Kidney (tissue), 14 donors: ENCODE data around the gene LCN6. TPM values are rescaled to one million over a fixed set of nuclear protein-coding genes. Genes with fewer than 3 reads are reported as not detected.
"Not testable (repeated sequence)": the region's sequence is repeated elsewhere in the genome, so short reads cannot be mapped to it uniquely, and the experiment has no call there.

Source experiments
- DNase-seq, 5 donors: peaks; one replicate each; pipeline ENCODE4 v3.0.0-alpha.2; 2013 to 2020
- FAIRE-seq: peaks from 2 replicates; lab custom pipeline; 2012; peaks lifted over from hg19 to GRCh38; lab: Jason Lieb, UNC
- H3K27ac ChIP-seq, 2 donors: one replicate each; pipeline ENCODE4 v1.7.0; 2013; ENCODE audit warnings: low read depth in 2 of 2, low read length in 2 of 2, inconsistent platforms in 1 of 2
- H3K27me3 ChIP-seq: one replicate; pipeline ENCODE4 v1.7.1; 2013; ENCODE audit warnings: low read length, inconsistent platforms; ENCODE audit not compliant: control insufficient read depth, insufficient read depth
- H3K36me3 ChIP-seq, 3 donors: one replicate each; pipeline versions ENCODE4 v1.7.0 to v1.7.1; 2013; ENCODE audit warnings: low read length in 3 of 3, control low read depth in 1 of 3, inconsistent platforms in 1 of 3; ENCODE audit not compliant: insufficient read depth in 3 of 3, control insufficient read depth in 2 of 3
- H3K4me1 ChIP-seq, 3 donors: one replicate each; pipeline versions ENCODE4 v1.7.0 to v1.7.1; 2013; ENCODE audit warnings: low read length in 3 of 3, inconsistent platforms in 1 of 3, low read depth in 1 of 3; ENCODE audit not compliant: control insufficient read depth in 2 of 3, insufficient read depth in 2 of 3
- H3K4me3 ChIP-seq, 3 donors: one replicate each; pipeline versions ENCODE4 v1.7.0 to v1.8.1; 2013; ENCODE audit warnings: low read length in 3 of 3, control low read depth in 1 of 3, inconsistent platforms in 1 of 3
- H3K9ac ChIP-seq, 3 donors: one replicate each; pipeline versions ENCODE4 v1.7.0 to v1.7.1; 2013; ENCODE audit warnings: low read length in 3 of 3, control low read depth in 1 of 3, inconsistent platforms in 1 of 3
- H3K9me3 ChIP-seq, 3 donors: one replicate each; pipeline versions ENCODE4 v1.7.0 to v1.7.1; 2013; ENCODE audit warnings: low read length in 3 of 3, control low read depth in 1 of 3, inconsistent platforms in 1 of 3; ENCODE audit not compliant: control insufficient read depth in 2 of 3, insufficient read depth in 1 of 3
- intact Hi-C: fragments of 100-400 bp; cut with DNase I; formaldehyde crosslinking; loops from one replicate; pipeline ENCODE4 v1.11.1; 2022
- polyA plus RNA-seq: library from polyadenylated mRNA; stranded (reverse); fragments of 350-450 nt; fragmentation: Illumina TruSeq; extraction: RNeasy Lipid Tissue Mini Kit (QIAGEN cat#74804); gene quantifications from one replicate; pipeline ENCODE4 v1.2.3, GENCODE V29; 2014; ENCODE audit warnings: low read depth, low replicate concordance; ENCODE audit not compliant: insufficient read depth
- total RNA-seq: library from RNA; stranded (reverse); fragmentation: NEBNext Ultra II Directional; extraction: Animal tissue kit (Norgen Biotek cat#: 25700); gene quantifications from one replicate; pipeline ENCODE4 v1.2.1, GENCODE V29; 2021
- TF ChIP-seq, protein P1 (sequence below): IDR thresholded peaks from 3 replicates; pipeline ENCODE4 v1.5.1; 2012; ENCODE audit warnings: mild to moderate bottlenecking, moderate library complexity, borderline replicate concordance; ENCODE audit not compliant: insufficient read depth; ENCODE audit errors: extremely low read depth
- donor health status: control.
- donor health status: control.
- donor health status: control.
- donor health status: control.
- donor health status: control.
- donor health status: DM: yes; HTN: yes; CAD: no.
- donor health status: Normal renal cell carcinoma (clear cell type).

LCN6 gene
- total and polyA plus RNA-seq, 2 donors from 2014 or later = 16.0 TPM; not detected in 1

DNA sequence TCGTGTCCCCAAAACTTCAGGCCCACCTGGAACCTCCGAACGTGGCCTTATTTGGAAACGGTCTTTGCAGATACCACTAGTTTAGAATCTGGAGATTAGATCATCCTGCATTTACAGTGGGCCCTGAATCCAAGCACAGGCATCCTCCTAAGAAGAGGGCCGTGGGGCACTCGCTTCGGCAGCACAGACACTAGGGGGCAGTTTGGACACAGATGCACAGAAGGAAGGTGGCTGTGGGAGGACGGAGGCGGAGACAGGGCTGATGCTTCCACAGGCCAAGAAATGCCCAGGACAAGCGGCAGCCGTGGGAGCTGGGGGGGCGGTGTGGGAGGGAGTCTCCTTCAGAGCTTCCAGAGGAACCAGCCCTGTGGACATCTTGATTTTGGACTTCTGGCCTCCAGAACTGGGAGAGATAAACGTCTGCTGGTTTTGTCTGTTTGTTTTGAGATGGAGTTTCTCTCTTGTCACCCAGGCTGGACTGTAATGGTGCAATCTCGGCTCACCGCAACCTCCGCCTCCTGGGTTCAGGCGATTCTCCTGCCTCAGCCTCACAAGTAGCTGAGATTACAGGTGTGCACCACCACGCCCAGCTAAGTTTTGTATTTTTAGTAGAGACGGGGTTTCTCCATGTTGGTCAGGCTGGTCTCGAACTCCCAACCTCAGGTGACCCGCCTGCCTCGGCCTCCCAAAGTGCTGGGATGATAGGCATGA, 12.7 kb upstream of the LCN6 start:
- TF ChIP-seq, protein P1, sequence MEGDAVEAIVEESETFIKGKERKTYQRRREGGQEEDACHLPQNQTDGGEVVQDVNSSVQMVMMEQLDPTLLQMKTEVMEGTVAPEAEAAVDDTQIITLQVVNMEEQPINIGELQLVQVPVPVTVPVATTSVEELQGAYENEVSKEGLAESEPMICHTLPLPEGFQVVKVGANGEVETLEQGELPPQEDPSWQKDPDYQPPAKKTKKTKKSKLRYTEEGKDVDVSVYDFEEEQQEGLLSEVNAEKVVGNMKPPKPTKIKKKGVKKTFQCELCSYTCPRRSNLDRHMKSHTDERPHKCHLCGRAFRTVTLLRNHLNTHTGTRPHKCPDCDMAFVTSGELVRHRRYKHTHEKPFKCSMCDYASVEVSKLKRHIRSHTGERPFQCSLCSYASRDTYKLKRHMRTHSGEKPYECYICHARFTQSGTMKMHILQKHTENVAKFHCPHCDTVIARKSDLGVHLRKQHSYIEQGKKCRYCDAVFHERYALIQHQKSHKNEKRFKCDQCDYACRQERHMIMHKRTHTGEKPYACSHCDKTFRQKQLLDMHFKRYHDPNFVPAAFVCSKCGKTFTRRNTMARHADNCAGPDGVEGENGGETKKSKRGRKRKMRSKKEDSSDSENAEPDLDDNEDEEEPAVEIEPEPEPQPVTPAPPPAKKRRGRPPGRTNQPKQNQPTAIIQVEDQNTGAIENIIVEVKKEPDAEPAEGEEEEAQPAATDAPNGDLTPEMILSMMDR = peak; percentile 45
- H3K9me3 ChIP-seq, intact Hi-C loops, H3K27me3 ChIP-seq, H3K9ac ChIP-seq, H3K27ac ChIP-seq, FAIRE-seq, H3K4me3 ChIP-seq, H3K36me3 ChIP-seq, H3K4me1 ChIP-seq: not testable (repeated sequence)
- peak; percentile 53 to 80 (median 69) for DNase-seq

DNA sequence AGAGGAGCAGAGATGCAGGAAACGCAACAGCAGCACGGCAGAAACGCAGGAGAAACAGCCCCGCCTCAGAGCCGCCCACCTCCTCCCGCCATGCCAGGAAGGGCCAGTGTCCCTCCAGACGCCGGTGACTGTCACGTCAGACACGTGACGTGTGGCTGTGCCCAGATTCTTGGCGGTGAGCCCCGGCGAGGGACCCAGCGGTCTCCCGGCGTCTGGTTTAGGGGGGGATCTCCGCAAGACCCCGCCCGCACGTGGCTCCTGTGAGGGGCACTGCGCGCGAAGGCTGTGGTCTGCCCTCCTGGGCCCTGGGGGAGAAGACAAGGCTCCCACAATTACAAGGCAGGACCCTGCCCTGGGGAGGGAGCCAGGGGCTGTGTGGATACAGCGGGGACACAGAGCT, 12.1 kb upstream of the LCN6 start:
- no peak for FAIRE-seq
- Histone ChIP-seq H3K27me3 (no peaks in the 10 kb centered on the region), H3K27ac (no peak overlapping the region), H3K36me3 (no peaks in the 10 kb centered on the region), H3K4me1 (no peaks in the 10 kb centered on the region), H3K9me3 (peaks cover 0 to 5% (median 0%) of the 10 kb centered on the region in 3 donors), H3K9ac (no peak overlapping the region), H3K4me3 (no peak overlapping the region)
- intact Hi-C loops = no loop called here
- DNase-seq = peak in 1 of 5 donors; percentile 68
- TF ChIP-seq, protein P1 = no peak

DNA sequence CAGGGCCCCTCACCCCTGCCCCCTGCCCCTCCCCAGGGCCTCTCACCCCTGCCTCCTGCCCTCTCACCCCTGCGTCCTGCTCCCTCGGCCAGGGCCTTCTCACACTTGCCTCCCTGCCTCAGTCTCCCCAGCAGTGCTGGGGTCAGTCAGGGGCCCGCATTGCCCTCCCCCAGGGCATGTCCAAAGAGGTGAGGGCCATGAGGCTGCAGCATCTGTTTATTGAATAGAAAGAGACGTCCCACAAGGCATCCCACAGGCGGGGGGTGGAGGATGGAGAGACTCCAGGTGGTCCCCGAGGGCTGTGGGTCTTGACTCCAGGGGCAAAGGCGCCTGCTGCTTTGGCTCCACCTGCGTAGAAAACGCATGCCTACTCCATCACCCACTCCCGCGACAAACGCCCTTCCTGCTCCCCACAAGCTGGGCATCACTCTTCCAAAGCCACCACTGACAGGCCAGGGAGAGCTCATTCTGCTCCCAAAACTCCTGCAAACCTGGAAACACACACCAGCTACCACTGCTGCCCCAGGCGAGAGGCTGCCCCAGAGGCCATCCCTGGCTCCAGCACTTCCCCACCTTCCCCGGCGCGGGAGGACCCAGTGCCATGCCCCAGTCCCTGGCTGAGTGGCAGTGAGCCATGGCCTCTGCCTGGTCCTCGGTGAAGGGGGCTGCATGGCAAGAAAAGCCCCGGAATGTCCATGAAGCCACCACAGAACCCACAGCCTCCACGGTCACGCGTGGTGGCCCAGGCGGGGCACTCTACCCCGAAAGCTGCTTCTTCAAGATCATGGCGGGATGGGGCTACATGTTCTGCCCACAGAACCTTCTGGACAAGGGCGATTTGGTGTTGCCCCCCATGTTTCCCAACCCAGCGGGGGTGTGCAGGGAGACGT, 11.4 kb upstream of the LCN6 start:
- intact Hi-C loops = no loop called here
- Histone ChIP-seq H3K4me1 (no peaks in the 10 kb centered on the region), H3K36me3 (no peaks in the 10 kb centered on the region), H3K27me3 (no peaks in the 10 kb centered on the region), H3K27ac (no peak overlapping the region), H3K9ac (no peak overlapping the region), H3K9me3 (peaks cover 0 to 5% (median 0%) of the 10 kb centered on the region in 3 donors), H3K4me3 (no peak overlapping the region)
- DNase-seq (peak in 2 of 5 donors; percentile 50 to 59), FAIRE-seq (no peak)
- TF ChIP-seq, protein P1 = no peak
